Measurements from ENCODE around the gene ELOVL3. TPM values are rescaled to one million over a fixed set of nuclear protein-coding genes. Genes with fewer than 3 reads are reported as not detected.

Gene ELOVL3
- total RNA-seq, 3 donors from 2014 or later, result 0.66 to 2.2 (median 0.88) TPM

DNA sequence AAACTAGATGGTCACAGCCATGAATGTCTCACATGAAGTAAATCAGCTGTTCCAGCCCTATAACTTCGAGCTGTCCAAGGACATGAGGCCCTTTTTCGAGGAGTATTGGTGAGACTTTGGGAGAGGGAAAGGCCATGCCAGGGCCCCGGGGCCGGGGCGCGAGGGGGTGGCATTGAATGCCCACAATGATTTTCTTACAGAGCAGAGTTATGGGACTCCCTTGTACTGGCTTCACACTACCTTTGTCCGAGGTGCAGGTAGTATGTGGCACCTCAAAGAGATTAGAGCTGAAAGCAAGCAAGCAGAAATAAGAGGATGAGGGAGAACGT is 407 bp downstream of the ELOVL3 start:
- TF ChIP-seq POLR2A (IDR thresholded peaks at IDR 0.05), result no peak
- TF ChIP-seq, protein P1, sequence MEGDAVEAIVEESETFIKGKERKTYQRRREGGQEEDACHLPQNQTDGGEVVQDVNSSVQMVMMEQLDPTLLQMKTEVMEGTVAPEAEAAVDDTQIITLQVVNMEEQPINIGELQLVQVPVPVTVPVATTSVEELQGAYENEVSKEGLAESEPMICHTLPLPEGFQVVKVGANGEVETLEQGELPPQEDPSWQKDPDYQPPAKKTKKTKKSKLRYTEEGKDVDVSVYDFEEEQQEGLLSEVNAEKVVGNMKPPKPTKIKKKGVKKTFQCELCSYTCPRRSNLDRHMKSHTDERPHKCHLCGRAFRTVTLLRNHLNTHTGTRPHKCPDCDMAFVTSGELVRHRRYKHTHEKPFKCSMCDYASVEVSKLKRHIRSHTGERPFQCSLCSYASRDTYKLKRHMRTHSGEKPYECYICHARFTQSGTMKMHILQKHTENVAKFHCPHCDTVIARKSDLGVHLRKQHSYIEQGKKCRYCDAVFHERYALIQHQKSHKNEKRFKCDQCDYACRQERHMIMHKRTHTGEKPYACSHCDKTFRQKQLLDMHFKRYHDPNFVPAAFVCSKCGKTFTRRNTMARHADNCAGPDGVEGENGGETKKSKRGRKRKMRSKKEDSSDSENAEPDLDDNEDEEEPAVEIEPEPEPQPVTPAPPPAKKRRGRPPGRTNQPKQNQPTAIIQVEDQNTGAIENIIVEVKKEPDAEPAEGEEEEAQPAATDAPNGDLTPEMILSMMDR (IDR thresholded peaks at IDR 0.05), result no peak
- TF ChIP-seq POLR2AphosphoS5 (IDR thresholded peaks at IDR 0.05), result no peak
- no peaks in the 10 kb centered on the region for H3K9me3 ChIP-seq
- intact Hi-C loops (cut with DNase I; ENCODE audit: low total_unique reads), result loop anchor here (10.0 kb wide), 1 partner anchor 118 kb away; no protein-coding TSS in a partner anchor
- peaks cover 0 to 24% of the 10 kb centered on the region in 2 donors for H3K27me3 ChIP-seq
- H3K27ac ChIP-seq, result peak overlapping the region in 1 of 2 donors; percentile 75
- DNase-seq (ENCODE audit: low spot score in 2 of 2), result no peak
- H3K36me3 ChIP-seq, result no peaks in the 10 kb centered on the region
- peaks cover 6 to 10% of the 10 kb centered on the region in 2 donors for H3K4me1 ChIP-seq
- H3K4me3 ChIP-seq, result peak overlapping the region; percentile 25 to 62 (median 40)

DNA sequence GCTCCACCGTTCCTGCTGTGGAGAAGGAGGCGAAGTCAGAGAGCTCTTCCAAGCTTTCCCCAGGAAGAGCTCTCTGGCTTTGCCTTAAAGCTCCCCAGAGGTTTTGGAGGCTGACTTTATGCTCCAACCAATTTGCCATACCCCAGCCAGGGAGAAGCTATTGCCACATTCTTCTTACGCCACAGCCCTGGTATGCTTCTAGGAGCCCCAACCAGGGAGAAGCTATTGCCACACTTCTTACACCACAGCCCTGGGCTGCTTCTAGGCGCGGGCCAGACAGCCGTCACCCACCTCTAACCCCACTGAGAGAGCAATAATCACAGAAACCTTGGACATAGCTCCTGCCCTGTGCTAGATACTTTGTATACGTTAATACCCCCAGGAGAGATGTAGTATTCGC is 951 bp downstream of the ELOVL3 start:
- H3K4me1 ChIP-seq, result peaks cover 8 to 10% of the 10 kb centered on the region in 2 donors

DNA sequence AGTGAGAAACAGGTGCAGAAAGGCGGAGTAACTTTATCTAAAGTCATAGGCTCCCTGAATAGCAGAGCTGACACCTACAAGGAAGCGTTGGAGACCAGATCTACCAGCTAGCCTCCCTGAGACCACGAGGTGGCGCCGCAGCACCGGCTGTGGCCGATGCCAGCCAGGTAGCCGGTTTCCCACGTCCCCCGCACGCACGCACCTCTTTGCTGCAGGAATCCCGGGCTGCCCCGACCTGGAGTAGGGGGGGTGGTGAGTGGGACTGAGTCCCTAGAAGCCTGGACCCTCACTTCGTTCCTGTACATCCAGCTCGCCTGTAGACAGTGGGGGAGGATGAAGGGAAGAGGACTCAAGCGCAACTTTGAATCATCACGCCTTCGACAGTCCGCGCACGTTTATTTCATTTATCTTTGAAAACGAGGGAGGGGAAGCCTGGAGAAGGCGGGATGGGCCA is 3.7 kb downstream of the ELOVL3 start:
- peak; percentile 75 to 89 for DNase-seq (ENCODE audit: low spot score in 2 of 2)
- peaks cover 3 to 30% of the 10 kb centered on the region in 2 donors for H3K27me3 ChIP-seq
- no peak for TF ChIP-seq POLR2A (IDR thresholded peaks at IDR 0.05)
- TF ChIP-seq, protein P1 (IDR thresholded peaks at IDR 0.05), result peak; percentile 41 to 96 (median 93)
- peak in 2 of 3 donors; percentile 31 to 41 for TF ChIP-seq POLR2AphosphoS5 (IDR thresholded peaks at IDR 0.05)

More for the DNA sequence above, 951 bp downstream of the ELOVL3 start:
- Histone ChIP-seq H3K27ac (no peak overlapping the region), H3K27me3 (peaks cover 2 to 29% of the 10 kb centered on the region in 2 donors), H3K36me3 (no peaks in the 10 kb centered on the region), H3K9me3 (no peaks in the 10 kb centered on the region), H3K4me3 (no peak overlapping the region)
- no peak for TF ChIP-seq POLR2AphosphoS5 (IDR thresholded peaks at IDR 0.05)
- TF ChIP-seq POLR2A (IDR thresholded peaks at IDR 0.05), result no peak
- TF ChIP-seq, protein P1 (IDR thresholded peaks at IDR 0.05), result no peak
- intact Hi-C loops (cut with DNase I; ENCODE audit: low total_unique reads), result loop anchor here (10.0 kb wide), 1 partner anchor 118 kb away; no protein-coding TSS in a partner anchor
- DNase-seq (ENCODE audit: low spot score in 2 of 2), result no peak

DNA sequence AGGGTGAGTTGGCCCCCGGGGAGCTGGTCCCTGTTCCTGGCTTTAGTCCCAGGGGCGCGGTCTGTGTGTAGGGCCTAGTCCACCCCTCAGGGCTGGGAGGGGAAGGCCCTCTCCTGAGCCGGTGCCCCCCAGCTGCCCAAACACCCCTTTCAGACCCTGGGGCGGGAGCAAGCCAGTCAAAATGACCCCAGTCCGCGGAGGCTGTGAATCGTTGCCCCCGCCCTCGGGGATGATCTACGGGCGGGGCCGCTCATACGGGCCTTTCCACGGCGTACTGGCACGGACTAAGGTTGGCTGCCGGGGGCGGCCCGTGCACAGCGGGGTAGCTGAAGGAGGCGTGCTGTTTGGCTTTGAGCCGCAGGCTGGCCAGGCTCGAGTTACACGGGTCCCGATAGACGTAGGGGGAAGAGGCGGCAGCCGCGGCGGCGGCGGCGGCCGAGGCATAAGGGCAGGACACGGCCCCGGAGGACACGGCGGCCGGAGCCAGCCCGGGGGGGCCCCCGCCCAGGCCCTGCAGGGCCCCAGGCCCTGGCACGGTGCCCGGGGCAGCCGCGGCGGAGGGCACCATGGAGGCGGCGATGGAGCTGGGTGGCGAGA is 4.3 kb downstream of the ELOVL3 start:
- Histone ChIP-seq H3K27ac (no peak overlapping the region), H3K9me3 (no peaks in the 10 kb centered on the region), H3K4me3 (peak overlapping the region; percentile 38 to 77 (median 53)), H3K4me1 (peaks cover 8 to 10% of the 10 kb centered on the region in 2 donors), H3K27me3 (peaks cover 3 to 30% of the 10 kb centered on the region in 2 donors), H3K36me3 (no peaks in the 10 kb centered on the region)
- TF ChIP-seq, protein P1 (IDR thresholded peaks at IDR 0.05), result no peak
- TF ChIP-seq POLR2AphosphoS5 (IDR thresholded peaks at IDR 0.05) (no peak), POLR2A (IDR thresholded peaks at IDR 0.05) (no peak)
- no peak for DNase-seq (ENCODE audit: low spot score in 2 of 2)
- intact Hi-C loops (cut with DNase I; ENCODE audit: low total_unique reads), result no loop called here

More for the DNA sequence above, 3.7 kb downstream of the ELOVL3 start:
- Histone ChIP-seq H3K36me3 (no peaks in the 10 kb centered on the region), H3K4me3 (peak overlapping the region; percentile 38 to 77 (median 53)), H3K9me3 (no peaks in the 10 kb centered on the region), H3K27ac (no peak overlapping the region), H3K4me1 (peaks cover 8 to 10% of the 10 kb centered on the region in 2 donors)
- intact Hi-C loops (cut with DNase I; ENCODE audit: low total_unique reads), result loop anchor here (10.0 kb wide), 1 partner anchor 115 kb away; no protein-coding TSS in a partner anchor

DNA sequence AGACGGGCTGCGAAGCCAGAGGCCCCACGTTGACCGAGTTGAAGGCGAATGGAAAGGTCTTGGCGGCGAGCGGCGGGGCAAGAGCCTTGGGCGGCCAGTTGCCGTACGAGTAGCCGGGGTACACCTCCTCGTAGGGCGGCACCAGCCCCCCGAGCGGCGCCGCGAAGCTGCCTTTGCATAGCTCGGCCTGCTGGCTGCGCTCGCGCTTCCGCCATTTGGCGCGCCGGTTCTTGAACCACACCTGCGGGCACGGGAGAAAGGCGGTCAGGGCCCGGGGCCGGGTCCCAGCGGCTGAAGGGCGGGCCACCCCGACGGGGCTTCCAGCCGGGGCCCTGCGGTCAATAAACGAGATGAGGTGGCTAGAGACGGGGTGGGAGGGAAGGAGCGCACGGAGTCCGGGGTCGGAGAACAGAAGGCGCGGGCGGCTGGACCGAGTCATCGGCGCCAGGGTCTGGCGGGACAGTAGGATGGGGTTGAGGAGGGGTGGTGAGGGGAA is 4.8 kb downstream of the ELOVL3 start:
- intact Hi-C loops (cut with DNase I; ENCODE audit: low total_unique reads), result no loop called here
- Histone ChIP-seq H3K27ac (no peak overlapping the region), H3K9me3 (no peaks in the 10 kb centered on the region), H3K4me3 (peak overlapping the region; percentile 38 to 77 (median 53)), H3K4me1 (peaks cover 8 to 10% of the 10 kb centered on the region in 2 donors), H3K36me3 (no peaks in the 10 kb centered on the region), H3K27me3 (peaks cover 3 to 30% of the 10 kb centered on the region in 2 donors)
- TF ChIP-seq, protein P1 (IDR thresholded peaks at IDR 0.05), result peak in 1 of 3 donors; percentile 19
- TF ChIP-seq POLR2AphosphoS5 (IDR thresholded peaks at IDR 0.05), result no peak
- TF ChIP-seq POLR2A (IDR thresholded peaks at IDR 0.05), result no peak
- DNase-seq (ENCODE audit: low spot score in 2 of 2), result no peak
